Neural cell (in vitro differentiated cells): ENCODE data around the gene KIFBP. TPM values are rescaled to one million over a fixed set of nuclear protein-coding genes. Genes with fewer than 3 reads are reported as not detected.

Source experiments
- H2AFZ ChIP-seq: fragments of 200-600, 300-800 bp; sonication (generic), shearing (Covaris generic); 2 replicates; pipeline ENCODE4 v1.6.0; 2014; ENCODE audit warnings: low read depth, mild to moderate bottlenecking, antibody characterized with exemption, low read length, moderate library complexity
- H3F3A ChIP-seq: fragments of 200-600 bp; shearing (Covaris generic); 2 replicates; pipeline ENCODE4 v1.6.1; 2016; ENCODE audit warnings: mild to moderate bottlenecking, moderate library complexity, mixed read lengths, antibody characterized with exemption, low read length; ENCODE audit not compliant: insufficient read depth, poor library complexity, severe bottlenecking
- H3K27ac ChIP-seq: fragments of 200-600, 300-800 bp; sonication (generic), shearing (Covaris generic); 2 replicates; pipeline ENCODE4 v1.5.1; 2014; ENCODE audit warnings: mild to moderate bottlenecking, low read length, moderate library complexity
- H3K27me3 ChIP-seq: fragments of 300-800, 200-600 bp; sonication (generic), shearing (Covaris generic); 2 replicates; pipeline ENCODE4 v1.6.0; 2014; ENCODE audit warnings: mild to moderate bottlenecking, low read depth, low read length, moderate library complexity; ENCODE audit not compliant: insufficient read depth
- H3K36me3 ChIP-seq: fragments of 300-800, 200-600 bp; sonication (generic), shearing (Covaris generic); 2 replicates; pipeline ENCODE4 v1.5.1; 2014; ENCODE audit warnings: mild to moderate bottlenecking, antibody characterized with exemption, low read length, moderate library complexity; ENCODE audit not compliant: insufficient read depth
- H3K4me2 ChIP-seq: fragments of 300-800, 200-600 bp; sonication (generic), shearing (Covaris generic); 2 replicates; pipeline ENCODE4 v1.6.0; 2014; ENCODE audit warnings: mild to moderate bottlenecking, low read length
- H3K4me3 ChIP-seq: fragments of 300-800, 200-600 bp; sonication (generic), shearing (Covaris generic); 2 replicates; pipeline ENCODE4 v1.5.1; 2014; ENCODE audit warnings: mild to moderate bottlenecking, low read length, moderate library complexity
- H3K79me2 ChIP-seq: fragments of 200-600 bp; shearing (Covaris generic); replicated peaks from 2 replicates; pipeline ENCODE4 v1.6.0; 2014; ENCODE audit warnings: mild to moderate bottlenecking, low read length, moderate library complexity; ENCODE audit not compliant: insufficient read depth
- H3K9ac ChIP-seq: fragments of 300-800, 200-600 bp; sonication (generic), shearing (Covaris generic); 2 replicates; pipeline ENCODE4 v1.6.1; 2016; ENCODE audit warnings: mild to moderate bottlenecking, low read length, mixed read lengths
- H3K9me2 ChIP-seq: fragments of 200-600 bp; shearing (Covaris generic); 2 replicates; pipeline ENCODE4 v1.6.1; 2016; ENCODE audit warnings: mild to moderate bottlenecking, low read length, mixed read lengths; ENCODE audit not compliant: insufficient read depth
- H3K9me3 ChIP-seq: fragments of 200-600, 300-800 bp; sonication (generic), shearing (Covaris generic); 2 replicates; pipeline ENCODE4 v1.6.1; 2016; ENCODE audit warnings: mild to moderate bottlenecking, mixed run types, low read length, moderate library complexity, mixed read lengths
- H4K20me1 ChIP-seq: fragments of 200-600 bp; shearing (Covaris generic); 2 replicates; pipeline ENCODE4 v1.6.1; 2016; ENCODE audit warnings: mild to moderate bottlenecking, mixed run types; ENCODE audit not compliant: insufficient read depth
- CTCF ChIP-seq: fragments of 450-650 bp; IDR thresholded peaks from 2 replicates; pipeline ENCODE4 v1.5.1; 2014; ENCODE audit warnings: antibody characterized with exemption, mild to moderate bottlenecking, moderate library complexity; ENCODE audit not compliant: poor library complexity, severe bottlenecking
- EP300 ChIP-seq: fragments of 450-650 bp; conservative IDR thresholded peaks from 2 replicates; pipeline ENCODE4 v1.6.1; 2014; ENCODE audit warnings: antibody characterized with exemption, mild to moderate bottlenecking, moderate library complexity; ENCODE audit not compliant: poor library complexity, severe bottlenecking
- EZH2 ChIP-seq: fragments of 200-600, 300-800 bp; shearing (Covaris generic), sonication (generic); IDR thresholded peaks from 2 replicates; pipeline ENCODE4 v1.6.1; 2014; ENCODE audit warnings: antibody characterized with exemption, low read length, borderline replicate concordance, mild to moderate bottlenecking; ENCODE audit not compliant: insufficient read depth, poor library complexity, severe bottlenecking
- MXI1 ChIP-seq: fragments of 450-650 bp; conservative IDR thresholded peaks from 2 replicates; pipeline ENCODE4 v1.6.1; 2014; ENCODE audit warnings: antibody characterized with exemption, mild to moderate bottlenecking; ENCODE audit not compliant: poor library complexity, severe bottlenecking
- POLR2AphosphoS5 ChIP-seq: IDR thresholded peaks from 2 replicates; pipeline ENCODE4 v1.6.1; 2012
- RAD21 ChIP-seq: fragments of 450-650 bp; conservative IDR thresholded peaks from 2 replicates; pipeline ENCODE4 v1.6.1; 2014; ENCODE audit warnings: antibody characterized with exemption, mild to moderate bottlenecking, moderate library complexity
- SMC3 ChIP-seq: fragments of 450-650 bp; conservative IDR thresholded peaks from 2 replicates; pipeline ENCODE4 v1.6.1; 2014; ENCODE audit warnings: antibody characterized with exemption, mild to moderate bottlenecking, moderate library complexity; ENCODE audit not compliant: poor library complexity
- TAF1 ChIP-seq: IDR thresholded peaks from 2 replicates; pipeline ENCODE4 v1.6.1; 2012; ENCODE audit warnings: low read depth
- polyA plus RNA-seq: library from polyadenylated mRNA; depleted of rRNA; stranded (reverse); fragments of >200 nt; gene quantifications from 2 replicates; pipeline ENCODE4 v1.2.3, GENCODE V29; 2014
- TF ChIP-seq, protein P1 (sequence below): IDR thresholded peaks from 2 replicates; pipeline ENCODE4 v1.6.1; 2012; ENCODE audit warnings: borderline replicate concordance

Gene KIFBP
- polyA plus RNA-seq, 1 donor from 2014 or later: 76.9 TPM

DNA sequence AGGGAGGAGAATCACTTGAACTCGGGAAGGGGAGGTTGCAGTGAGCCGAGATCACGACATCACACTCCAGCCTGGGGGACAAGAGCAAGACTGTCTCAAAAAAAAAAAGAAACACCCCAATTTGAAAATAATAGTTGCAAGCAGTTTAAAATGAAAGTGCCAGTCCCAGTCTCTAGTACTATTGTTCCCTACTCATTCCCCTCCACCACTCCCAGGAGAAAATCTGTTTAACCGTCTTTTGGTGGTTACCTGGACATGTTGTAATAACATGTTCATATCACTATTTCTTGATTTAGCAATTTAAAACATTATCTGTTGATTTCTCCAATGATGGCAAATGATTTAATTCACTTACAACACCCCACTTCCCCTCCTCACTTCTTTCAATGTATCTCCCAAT lies 44.7 kb downstream of the KIFBP start:
- H4K20me1 ChIP-seq: no peaks in the 10 kb centered on the region
- no peaks in the 10 kb centered on the region for H3K36me3 ChIP-seq
- H3K9me3 ChIP-seq: peaks cover 7% of the 10 kb centered on the region
- H3K9ac ChIP-seq: no peak overlapping the region
- no peak overlapping the region for H3K4me3 ChIP-seq
- H3K27ac ChIP-seq: no peak overlapping the region
- H2AFZ ChIP-seq: no peak overlapping the region
- TF ChIP-seq TAF1 (no peak), CTCF (no peak), EZH2 (no peak), EP300 (no peak), MXI1 (no peak), SMC3 (no peak), POLR2AphosphoS5 (no peak), RAD21 (no peak)
- TF ChIP-seq, protein P1, sequence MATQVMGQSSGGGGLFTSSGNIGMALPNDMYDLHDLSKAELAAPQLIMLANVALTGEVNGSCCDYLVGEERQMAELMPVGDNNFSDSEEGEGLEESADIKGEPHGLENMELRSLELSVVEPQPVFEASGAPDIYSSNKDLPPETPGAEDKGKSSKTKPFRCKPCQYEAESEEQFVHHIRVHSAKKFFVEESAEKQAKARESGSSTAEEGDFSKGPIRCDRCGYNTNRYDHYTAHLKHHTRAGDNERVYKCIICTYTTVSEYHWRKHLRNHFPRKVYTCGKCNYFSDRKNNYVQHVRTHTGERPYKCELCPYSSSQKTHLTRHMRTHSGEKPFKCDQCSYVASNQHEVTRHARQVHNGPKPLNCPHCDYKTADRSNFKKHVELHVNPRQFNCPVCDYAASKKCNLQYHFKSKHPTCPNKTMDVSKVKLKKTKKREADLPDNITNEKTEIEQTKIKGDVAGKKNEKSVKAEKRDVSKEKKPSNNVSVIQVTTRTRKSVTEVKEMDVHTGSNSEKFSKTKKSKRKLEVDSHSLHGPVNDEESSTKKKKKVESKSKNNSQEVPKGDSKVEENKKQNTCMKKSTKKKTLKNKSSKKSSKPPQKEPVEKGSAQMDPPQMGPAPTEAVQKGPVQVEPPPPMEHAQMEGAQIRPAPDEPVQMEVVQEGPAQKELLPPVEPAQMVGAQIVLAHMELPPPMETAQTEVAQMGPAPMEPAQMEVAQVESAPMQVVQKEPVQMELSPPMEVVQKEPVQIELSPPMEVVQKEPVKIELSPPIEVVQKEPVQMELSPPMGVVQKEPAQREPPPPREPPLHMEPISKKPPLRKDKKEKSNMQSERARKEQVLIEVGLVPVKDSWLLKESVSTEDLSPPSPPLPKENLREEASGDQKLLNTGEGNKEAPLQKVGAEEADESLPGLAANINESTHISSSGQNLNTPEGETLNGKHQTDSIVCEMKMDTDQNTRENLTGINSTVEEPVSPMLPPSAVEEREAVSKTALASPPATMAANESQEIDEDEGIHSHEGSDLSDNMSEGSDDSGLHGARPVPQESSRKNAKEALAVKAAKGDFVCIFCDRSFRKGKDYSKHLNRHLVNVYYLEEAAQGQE: no peak
- H3K9me2 ChIP-seq: no peaks in the 10 kb centered on the region
- H3K4me2 ChIP-seq: no peak overlapping the region
- no peaks in the 10 kb centered on the region for H3K27me3 ChIP-seq
- no peaks in the 10 kb centered on the region for H3K79me2 ChIP-seq
- H3F3A ChIP-seq: no peaks in the 10 kb centered on the region

GRCh38 chr10:69037489-69037888 lies 48.9 kb downstream of the KIFBP start:
- H3K27me3 ChIP-seq: no peaks in the 10 kb centered on the region

More at GRCh38 chr10:69037489-69037888, 48.9 kb downstream of the KIFBP start:
- Histone ChIP-seq H3F3A (no peaks in the 10 kb centered on the region), H3K4me3 (no peak overlapping the region), H3K9me3 (no peaks in the 10 kb centered on the region), H3K36me3 (no peaks in the 10 kb centered on the region), H2AFZ (no peak overlapping the region), H3K79me2 (no peaks in the 10 kb centered on the region), H3K9ac (no peak overlapping the region), H3K4me2 (no peak overlapping the region), H3K27ac (no peak overlapping the region), H3K9me2 (no peaks in the 10 kb centered on the region), H4K20me1 (no peaks in the 10 kb centered on the region)
- TF ChIP-seq TAF1 (no peak), EP300 (no peak), CTCF (no peak), POLR2AphosphoS5 (no peak), RAD21 (no peak), SMC3 (no peak), MXI1 (no peak), EZH2 (no peak)
- TF ChIP-seq, protein P1: no peak
